HG03442 (cell line): ENCODE data around the gene SH3TC1.

Experiments
- ATAC-seq: cut with Tn5 transposase; IDR thresholded peaks from one replicate; pipeline ENCODE4 v1.9.1; 2021; ENCODE audit warnings: mild to moderate bottlenecking, moderate library complexity; ENCODE audit not compliant: unreplicated experiment

SH3TC1 gene

DNA sequence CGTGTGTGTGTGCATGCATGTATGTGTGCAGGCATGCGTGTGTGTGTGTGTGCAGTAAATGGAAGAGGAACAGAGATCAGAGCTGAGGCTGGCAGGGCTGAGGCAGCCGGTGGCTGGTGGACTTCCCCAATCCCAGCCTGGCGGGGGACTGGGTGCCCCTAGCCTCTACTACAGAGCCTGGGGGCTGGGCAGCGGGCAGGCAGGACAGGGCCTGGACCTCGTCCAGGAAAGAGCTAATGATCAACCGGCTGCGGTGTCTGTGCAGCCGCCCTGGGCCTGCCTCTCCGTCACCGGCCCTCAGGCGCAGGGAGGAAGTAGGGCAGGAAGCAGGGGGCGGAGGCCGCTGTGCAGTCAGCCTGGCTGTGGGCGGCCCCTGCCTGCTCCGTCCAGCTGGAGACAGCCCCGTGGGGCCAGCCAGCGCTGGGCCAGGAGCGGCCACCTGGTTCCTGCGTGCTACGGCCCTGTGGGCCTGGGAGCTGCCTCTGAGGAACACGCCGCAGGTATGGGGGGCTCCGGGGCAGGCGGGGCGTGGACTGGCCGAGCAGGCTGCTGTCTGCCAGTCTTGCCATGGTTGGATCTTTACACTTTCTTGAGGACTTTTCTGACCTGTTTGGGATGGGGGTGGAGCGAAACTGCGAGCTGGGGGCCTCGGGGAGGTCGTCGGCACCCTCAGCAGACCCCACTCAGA is at the start of gene SH3TC1:
TSS of gene SH3TC1 (plus strand) at position 385 of the 688 bp plus-strand sequence. CDS start 5,905 bp downstream, outside the sequence.
- ATAC-seq: peak; percentile 74

DNA sequence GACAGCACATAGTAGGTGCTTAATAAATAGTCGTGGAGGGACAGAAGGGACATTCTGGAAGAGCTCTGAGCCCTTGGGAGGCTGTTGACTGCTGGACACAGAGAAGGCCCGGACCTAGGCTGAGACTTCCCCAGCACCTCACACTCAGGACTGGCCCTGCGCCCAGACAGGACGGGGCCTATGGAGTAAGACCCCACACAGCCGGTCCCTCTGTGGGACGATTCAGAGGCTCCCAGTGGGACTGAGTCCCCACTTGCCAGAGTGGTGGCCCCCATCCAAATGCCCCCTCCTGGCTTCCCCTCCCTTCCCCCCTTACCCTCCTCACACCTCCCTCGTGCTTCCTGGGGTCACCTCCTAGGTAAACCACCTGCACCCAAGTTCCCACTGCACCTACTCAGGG is 49.4 kb upstream of the SH3TC1 start:
- no peak for ATAC-seq

DNA sequence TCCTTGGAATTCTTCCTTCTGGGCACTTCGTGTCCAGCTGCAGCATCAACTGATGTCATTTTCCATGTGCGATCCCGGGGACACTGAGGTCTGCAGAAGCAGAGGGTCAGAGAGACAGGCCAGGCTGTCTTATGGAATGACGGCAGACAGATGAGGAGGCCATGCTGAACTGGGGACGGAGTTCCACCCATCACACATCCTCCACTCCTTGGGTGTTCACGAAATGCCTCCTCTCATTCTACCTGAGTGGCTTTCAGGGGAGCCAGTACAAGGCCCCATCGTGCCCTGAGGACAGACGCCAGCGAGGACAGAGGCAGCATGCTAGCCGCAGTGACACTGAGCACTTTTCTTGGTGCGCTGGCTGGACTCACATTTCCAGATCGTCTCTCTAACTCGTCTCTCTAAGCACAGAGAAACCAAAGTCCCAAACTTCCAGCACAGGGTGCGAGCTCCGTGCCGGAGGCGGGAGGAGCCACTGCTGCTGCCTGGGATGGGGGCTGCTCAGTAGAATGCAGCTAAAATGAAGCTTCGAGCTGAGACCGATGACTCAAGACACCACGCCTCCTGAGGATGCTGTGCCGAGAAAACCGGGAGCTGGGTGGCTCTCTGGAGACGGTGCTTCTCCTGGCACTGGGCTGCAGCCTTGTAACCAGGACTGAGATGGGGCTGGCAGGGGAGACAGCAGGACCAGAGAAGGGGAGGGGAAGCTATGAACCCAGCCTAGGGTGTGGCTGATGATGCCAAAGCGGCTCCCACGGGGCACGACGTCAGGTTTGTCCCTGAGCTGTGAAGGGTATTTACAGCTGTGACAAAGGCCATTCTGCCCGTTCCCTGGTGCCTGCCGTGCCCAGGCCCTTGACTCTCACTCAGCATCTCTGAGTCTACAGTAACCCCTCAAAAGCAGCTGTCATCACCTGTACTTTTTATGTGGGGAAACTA is 48.7 kb upstream of the SH3TC1 start:
- ATAC-seq: no peak

DNA sequence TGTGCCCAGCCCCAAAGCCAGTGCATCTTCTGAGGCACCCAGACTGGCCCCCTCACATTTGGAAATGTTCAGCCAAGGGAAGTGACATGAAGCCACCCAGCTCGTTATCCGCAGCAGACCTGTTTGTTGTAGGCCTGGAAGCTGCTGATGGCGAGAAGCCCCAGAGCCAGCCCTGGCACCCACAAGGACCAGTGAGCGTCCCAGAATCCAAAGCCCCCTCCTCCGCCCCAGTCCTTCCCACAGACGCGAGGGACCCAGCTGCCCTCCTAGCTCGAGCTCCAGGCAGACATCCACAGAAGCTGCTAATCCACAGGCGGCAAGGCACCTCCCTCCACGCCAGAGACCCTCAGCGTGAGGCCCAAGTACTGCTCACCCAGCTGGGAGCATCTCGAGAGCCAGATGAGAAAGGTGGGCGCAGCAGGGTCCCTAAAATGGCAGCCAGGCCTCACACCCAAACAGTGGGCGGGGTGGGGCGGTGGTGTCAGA is 47.9 kb upstream of the SH3TC1 start:
- ATAC-seq: no peak

DNA sequence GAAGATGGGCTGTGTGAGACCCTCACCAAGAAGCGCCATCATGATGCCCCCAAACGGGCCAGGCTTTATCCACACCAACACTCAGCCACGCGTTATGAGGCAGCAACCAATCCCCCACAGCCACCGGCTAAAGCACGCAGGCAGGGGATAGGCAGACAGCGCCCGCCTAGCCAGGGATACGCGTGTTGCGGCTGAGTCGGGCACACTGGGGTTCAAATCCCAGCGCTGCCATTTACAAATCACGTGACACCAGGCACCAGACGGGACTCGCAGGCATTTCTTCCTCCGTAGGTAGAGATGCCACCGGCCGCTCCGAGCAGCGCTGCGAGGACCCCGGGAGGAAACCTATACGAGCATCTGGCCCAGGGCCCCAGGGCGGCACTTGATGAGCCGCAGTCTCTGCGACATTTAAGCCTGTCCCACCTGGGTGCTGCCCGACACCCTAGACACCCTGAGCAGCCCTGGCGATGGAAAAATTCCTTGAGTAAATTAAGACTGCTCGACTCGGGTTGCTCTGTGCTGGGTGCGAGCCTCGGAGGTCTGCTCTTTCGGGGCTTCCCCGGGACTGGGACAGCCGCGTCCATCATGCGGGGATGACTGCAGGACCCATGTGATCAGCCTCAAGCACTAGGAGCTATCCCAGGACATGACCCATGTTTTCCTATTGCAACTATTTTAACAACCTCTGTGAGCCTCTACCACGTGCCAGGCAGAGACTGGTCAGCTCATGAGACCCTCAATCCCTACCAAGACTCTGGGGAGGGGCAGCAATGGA is 46.8 kb upstream of the SH3TC1 start:
- ATAC-seq: no peak

DNA sequence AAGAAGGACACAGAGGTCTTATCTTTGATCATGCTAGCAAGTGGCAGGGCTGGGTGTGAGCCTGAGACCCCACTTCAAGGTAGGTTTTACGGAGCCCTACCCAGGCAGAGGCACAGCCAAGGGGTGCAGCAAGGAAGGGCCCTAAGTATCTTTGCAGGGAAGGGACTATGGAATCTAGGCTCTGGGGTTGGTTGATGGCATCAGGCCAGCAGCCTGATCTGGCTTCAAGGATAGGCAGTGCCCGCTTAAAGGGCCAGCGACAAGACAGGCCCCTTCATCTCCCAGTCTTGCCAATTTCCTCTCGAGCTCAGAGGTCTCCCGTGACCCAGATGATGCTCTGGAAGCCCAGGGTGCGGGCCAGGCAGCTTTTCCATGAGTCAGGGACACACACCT is 46.2 kb upstream of the SH3TC1 start:
- ATAC-seq: no peak

DNA sequence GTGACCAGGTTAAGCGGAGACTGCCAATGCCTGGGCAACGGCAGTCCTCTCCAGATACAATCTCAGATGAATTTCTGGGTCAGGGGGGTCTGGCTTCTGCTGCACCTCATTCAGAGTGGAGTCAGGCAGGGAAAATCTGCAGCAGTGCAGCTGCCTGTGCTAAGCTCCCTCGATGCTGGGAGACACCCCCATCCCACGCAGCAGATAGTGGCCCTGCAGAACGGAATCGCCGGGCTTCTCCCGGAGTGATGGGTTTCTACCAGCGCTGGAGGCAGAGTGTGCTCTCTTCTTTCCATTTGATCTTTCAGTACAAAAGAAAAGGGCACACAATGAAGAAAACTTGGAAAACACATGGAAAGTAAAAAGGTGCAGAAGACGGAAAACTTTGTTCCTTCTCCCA is 45.6 kb upstream of the SH3TC1 start:
- no peak for ATAC-seq

DNA sequence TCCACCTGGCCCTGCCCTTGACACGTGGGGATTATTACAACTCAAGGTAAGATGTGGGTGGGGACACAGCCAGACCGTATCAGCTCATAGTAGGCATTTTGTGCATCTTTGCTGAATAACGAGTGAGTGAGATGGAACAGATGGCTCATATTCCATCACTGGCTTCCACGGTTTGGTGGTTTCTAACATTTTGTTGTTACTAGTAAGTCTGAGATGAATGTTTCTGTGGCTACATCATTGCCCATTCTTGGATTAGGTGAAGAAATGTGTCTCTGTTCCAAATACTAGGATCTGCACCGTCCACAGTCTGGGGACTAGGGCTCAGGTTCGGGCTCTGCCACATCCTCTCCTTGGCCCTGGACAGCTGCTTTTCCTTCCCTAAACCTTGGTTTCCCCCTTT is 44.0 kb upstream of the SH3TC1 start:
- ATAC-seq: no peak

DNA sequence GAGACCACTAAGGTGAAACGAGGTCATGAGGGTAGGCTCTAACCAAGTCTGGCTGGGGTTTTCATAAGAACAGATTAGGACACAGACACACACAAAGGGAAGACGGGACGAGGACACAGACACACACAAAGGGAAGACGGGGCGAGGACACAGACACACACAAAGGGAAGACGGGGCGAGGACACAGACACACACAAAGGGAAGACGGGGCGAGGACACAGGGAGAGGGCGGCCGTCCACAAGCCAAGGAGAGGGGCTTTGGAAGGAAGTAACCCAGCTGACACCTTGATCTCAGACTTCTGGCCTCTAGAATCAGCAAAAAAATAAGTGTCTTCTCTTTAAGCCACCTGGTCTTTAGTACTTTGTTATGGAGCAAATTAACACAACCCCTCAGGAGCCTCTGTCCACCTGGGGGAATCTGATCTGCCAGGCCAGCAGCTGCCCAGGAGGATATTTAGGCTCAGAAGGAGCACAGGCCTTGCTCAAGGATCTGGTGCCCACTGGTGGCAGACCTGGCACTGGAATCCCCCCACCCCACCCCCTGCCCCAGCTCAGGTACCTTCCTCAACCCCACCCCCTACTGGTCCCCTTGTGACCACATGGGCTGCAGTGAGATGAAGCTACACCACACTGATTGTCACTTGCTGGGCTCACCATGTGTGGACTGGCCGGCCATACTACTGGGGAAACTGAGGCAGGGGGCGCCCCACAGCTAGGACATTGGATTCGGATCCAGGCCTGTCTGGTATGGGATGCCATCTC is 43.2 kb upstream of the SH3TC1 start:
- no peak for ATAC-seq

DNA sequence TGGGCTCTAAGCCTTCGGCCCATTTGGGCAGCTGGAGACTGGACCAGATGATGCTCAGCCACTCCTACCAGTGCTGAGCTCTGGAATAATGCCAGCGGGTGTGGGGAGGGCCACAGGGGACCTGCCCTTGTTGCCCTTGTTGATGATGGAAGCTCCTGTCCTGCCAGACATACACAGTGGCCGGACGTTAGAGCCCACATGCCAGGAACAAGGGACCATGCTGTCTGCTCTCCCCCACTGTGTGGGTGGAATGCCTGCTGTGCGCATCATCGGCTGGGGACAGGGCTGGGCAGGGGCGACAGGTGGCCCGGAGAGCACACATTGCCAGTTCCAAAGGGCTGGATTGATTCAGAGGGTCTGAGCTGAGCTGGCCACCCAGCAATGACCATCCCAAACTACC is 42.5 kb upstream of the SH3TC1 start:
- no peak for ATAC-seq

DNA sequence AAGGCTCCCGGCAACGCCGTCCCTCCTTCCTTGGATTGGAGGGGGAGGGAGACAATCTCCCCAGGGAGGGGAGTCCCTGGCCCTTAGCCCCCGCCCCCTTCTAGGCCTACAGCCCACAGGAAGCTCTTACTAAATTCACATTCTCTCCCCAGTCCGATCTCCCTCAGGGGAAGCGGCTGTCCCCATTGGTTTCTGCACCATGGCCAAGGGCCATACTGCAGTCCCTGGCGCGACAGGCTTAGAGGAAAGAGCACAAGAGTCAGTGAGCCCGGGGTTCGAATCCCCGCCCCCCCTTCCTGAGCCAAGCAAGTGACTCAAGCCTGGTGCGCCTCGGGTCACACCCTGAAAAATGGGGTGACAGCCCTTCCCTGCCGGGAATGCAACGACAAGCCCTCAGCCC is 41.6 kb upstream of the SH3TC1 start:
- ATAC-seq: no peak

DNA sequence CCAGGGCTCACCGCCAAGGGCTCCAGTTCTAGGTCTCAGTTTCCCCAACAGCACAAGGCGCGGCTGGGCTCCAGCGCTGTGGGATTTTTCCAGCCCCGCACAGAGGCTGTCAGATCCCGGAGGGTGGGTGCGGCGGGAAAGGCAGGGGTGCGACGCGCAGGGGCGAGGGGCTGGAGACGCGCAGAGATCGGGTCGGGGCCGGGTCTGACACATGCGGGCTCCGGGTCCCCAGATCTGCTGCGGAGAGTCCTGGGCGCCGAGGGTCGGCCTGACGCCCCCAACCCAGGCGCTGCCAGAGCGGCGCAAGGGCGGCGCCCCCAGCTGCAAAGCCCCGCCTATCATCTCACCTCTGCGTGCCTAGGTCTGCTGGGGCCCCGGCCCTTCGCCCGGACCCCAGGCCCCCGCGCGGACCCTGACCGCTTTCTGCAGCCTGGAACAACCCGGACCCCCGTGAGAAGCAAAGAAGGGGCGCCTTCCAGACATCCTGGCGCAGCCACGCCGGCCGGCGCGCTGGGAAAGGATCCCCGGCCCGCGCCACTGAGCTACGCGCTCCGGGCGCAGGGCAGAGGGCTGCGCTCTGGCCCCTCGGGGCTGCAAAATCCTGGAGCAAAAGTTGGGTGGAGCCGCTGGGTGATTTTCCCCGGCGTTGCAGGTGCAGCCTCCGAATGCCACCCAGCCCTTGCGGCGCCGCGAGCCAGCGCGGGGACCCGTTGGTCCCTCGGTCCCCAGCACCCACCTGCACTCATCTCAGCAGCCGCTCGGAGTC is 41.0 kb upstream of the SH3TC1 start:
- peak; percentile 0 for ATAC-seq

DNA sequence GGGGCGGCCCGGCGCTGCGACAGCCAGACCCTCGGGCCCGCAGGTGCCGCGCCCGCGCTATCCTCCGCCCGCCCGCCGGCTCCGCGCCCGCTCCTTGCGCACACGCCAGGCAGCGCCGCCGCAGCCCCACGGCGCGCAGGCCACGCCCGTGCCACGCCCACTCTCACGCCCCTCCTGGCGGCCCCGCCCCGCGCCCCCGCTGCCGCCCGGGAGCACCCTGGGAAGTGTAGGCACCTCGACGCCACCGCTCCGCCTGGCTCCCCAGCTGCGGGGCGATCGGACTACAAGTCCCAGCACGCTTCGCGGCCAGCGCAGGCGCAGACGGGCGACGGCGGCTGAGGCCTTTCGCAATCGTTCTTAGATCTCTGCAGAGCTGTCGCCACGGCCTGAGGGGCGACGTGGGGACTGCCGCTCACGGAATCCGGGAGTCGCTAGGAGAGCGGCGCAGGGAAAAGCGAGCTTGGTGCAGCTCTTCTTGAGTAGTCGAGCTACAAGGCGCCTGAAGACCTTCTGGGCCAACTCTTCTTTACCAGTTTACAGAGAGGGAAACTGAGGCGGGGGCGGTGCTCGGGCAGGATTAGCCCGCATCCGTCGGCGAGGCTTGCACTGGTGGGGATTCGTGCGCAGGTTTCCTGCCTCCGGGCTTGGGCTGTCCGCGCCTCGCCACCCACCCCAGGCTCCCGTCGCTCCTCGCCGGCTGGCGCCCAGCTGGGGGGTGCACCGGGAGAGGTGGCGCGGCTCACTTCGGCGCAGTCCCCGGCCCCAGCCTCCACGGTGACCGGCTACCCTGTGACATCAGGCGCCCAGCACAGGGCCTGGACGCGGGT is 40.2 kb upstream of the SH3TC1 start, which contains the start of gene ABLIM2:
TSS of gene ABLIM2 (minus strand) at position 104 of the 827 bp plus-strand sequence. CDS start 124 bp downstream, outside the sequence.
- ATAC-seq: peak; percentile 96

DNA sequence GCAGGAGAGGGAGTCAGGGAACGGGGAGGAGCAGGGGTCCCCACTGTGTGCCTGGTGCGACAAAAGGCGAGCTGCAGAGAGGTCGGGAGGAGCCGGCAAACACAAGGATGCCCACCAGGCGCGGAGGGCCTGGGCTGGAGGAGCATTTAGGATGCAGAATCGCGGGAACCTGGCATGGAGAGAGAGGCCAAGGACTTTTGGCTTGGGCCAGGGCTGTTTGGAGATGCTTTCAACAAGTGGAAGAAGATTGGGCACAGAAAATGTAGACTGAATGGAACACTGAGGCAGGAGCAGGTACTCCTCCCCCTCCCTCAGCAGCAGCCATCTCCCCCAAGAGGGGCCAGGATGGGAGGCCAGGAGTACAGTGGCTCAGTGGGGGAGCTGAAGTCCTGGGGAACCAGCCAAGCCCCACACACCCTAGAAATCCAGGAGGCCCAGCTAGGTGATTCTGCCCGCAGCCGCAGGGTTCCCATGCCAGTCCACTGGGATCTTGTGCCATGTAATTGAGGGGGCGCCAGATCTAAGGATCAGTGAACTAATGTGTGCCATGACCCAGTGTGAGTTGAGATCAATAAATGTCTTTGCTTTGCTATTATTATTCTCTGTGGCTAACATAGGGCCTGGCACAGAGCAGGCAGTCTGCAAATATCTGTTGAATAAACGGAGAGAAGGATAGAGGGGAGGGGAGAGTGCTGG is 39.4 kb upstream of the SH3TC1 start:
- no peak for ATAC-seq

DNA sequence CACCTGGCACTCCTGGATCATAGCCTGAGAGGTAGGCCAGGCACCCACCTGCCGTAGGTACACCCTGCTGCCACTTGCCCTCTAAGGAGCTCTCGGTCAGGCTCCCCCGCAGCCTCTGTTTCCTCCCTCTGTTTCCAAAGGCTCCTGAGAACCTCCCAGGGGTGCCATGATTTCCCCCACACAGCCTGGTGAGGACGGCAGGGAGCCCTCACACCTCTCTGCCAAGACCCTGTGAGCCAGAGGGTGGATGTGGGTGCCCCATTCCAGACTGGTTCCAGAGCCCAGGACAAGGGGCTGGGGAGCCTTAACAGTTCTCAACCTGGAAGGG is 38.9 kb upstream of the SH3TC1 start:
- ATAC-seq: no peak

DNA sequence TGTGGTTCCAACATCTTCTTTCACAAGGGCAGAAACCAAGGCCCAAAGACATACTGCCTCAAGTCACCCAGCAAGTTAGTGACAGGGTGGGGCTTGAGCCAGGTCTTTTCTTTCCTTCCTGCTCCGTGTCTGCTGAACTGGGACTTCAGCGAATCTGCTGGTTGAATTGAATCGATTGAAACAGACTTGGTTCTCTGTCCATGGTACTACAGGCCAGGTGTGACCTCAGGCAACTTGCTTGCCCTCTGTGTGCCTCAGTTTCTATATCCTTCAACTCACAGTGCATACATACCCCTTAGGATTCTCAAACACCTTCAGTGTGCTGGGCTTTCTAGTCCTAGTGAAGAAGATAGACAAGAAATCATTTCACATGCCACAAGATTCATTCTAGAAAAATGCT is 38.5 kb upstream of the SH3TC1 start:
- no peak for ATAC-seq

DNA sequence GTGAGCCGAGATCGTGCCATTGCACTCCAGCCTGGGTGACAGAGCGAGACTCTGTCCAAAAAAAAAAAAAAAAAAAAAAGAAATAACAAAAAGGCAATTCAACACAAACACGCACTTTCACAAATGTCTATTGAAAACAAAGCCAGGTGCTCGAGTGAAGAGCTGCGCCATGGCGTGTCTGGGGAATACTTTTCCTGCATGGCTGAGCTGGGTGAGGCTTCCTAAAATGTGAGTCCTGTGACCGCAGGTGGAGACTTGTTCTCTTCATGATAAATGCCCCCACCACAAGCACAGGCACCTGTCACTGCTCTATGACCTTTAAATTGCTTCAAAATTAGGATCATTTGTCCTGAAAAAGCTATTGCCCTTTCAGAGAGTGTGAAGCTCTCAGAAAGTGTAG is 36.5 kb upstream of the SH3TC1 start:
- ATAC-seq: no peak

DNA sequence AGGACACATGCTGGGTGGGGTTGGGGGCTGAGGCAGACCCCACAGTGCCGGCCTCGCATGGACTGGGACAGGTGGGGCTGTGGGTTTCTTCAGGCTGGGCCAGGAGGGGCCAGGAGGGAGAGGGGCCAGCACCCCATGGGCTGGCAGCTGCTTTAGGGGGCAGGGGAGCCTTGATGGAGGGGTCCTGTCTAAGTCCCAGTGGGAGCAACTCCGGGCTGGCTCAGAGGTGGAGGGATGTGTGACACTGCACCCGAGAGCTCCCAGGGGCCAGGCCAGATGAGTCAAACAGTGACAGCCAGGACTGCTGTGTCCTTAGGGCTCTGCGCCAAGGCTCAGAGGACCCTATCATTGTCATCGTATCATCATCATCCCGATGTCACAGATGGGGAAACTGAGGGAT is 36.1 kb upstream of the SH3TC1 start:
- ATAC-seq: no peak
